Measurements from ENCODE around the gene MRTO4.
"Not testable (repeated sequence)": the region's sequence is repeated elsewhere in the genome, so short reads cannot be mapped to it uniquely, and the experiment has no call there.

Gene MRTO4

DNA sequence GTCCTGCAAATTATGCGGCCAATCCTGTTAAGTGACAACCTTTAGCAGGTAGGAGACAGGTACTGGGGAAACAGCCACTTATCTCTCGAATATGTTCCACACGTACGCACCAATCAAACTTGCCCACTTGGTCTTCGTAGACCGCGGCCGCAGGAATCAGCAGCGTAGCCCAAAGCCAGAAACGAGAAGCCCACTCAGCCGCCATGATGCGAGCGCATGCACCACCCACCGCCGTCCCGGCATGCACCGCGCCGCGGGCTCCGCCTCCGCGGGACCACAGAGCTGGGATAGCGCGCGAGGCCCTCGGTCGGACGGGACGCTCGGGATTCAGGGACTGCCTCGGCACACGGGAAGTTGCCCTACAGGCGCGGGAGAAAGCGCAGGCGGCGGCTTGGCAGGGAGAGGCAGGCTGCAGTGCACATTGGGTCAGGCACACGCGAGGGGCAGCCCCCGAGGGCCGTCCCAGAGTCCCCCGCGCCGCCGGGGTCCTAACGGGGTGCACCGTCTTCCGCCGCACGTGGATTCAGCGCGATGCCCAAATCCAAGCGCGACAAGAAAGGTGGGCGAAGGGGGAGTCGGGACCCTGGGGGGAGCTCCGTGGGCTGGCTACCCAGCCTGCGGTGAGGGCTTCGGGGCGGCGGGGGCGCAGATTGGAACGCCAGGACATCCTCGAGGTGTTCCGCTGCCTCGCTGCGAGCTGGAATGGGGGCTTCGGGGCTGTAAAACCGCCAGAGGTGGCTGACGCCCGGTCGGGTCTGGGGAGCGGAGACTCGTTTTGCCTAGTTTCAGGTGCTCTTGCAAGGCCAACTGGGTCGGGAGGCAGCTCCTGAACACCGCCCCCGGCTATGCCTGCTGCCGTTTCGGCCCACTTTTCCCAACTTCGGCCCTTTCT lies at the start of gene MRTO4, which contains the start of gene EMC1:
Gene MRTO4, plus strand, starts transcription at position 501 of the 892 bp plus-strand sequence. Its CDS starts 31 bp downstream, at position 532.
Gene EMC1, minus strand, starts transcription at position 220 of the 892 bp plus-strand sequence. Its CDS starts 15 bp downstream, at position 205.
- FAIRE-seq, result no peak

DNA sequence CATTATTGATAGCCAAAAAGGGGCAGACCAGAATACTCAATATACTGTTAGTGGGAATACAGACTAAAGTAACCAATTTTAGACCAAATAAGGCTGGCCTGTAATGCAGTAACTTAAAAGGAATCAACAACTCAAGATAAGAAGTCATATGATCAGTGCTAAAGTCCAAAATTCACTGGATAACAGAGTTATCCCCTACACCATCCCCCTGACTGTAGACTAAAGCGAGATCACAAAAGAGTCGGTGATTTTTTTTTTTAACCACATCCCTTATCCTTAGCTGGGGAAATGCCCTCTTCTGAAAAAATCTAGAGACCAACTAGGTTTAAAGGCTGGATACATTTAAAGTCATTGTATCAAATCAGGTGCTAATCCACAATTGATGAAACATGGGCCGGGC lies 49.2 kb upstream of the MRTO4 start:
- FAIRE-seq, result no peak

GRCh38 chr1:19203440-19203839 lies 48.2 kb upstream of the MRTO4 start:
- no peak for FAIRE-seq

GRCh38 chr1:19204446-19205266 lies 46.9 kb upstream of the MRTO4 start:
- no peak for FAIRE-seq

DNA sequence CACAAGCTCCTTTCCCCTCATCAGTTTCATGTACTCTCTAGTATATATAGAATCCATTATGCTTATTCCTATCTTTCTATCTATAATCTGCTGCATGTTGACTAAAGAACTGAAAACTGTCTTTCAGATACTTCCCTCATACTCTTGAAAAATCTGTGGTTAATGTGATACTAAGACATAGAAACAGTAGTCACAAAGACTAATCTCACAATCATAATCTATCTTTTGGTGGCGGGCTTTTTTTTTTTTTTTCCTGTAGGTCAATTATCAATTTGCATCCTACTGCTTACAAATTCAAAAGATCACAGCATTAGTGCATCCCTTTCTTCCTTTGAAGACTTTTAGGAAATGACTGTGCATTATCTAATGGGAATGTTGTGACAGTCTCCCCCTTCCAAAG lies 46.2 kb upstream of the MRTO4 start:
- no peak for FAIRE-seq

GRCh38 chr1:19205845-19206244 lies 45.8 kb upstream of the MRTO4 start:
- FAIRE-seq, result no peak

- FAIRE-seq, result no peak
Measured at GRCh38 chr1:19206947-19207346, 44.7 kb upstream of the MRTO4 start.

DNA sequence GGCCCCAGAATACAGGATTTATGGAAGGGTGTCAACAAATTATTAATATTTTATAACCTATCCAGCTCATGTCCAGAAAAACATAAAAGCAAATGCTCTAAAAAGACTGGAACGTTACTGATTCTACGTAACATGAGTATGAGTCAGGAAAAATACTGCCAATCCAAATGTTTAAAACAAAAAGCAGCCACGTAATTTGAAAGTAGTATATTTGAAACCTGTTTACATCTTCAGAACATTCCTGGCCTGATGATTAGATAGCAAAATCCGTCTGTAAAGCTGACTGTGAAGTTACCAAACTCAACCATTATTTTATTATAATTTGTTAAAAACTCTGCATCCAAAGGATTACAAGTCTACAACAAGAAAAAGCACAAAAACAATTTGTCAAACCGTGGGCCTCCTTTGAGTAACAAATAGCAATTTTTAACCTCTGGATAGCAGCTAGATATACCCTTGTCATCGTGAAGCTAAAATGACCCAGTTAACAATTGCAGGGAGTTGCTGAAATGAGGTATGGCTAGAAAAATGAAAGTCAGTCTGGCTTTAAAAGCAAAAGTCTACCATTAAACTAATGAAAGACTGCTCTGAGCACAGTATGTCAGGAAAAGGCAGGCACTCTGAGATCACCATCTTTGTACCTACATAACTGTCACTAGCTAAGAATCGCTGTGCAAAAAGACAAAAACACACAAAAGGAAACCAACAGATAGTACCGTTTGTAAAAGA lies 42.7 kb upstream of the MRTO4 start:
- no peak for FAIRE-seq

DNA sequence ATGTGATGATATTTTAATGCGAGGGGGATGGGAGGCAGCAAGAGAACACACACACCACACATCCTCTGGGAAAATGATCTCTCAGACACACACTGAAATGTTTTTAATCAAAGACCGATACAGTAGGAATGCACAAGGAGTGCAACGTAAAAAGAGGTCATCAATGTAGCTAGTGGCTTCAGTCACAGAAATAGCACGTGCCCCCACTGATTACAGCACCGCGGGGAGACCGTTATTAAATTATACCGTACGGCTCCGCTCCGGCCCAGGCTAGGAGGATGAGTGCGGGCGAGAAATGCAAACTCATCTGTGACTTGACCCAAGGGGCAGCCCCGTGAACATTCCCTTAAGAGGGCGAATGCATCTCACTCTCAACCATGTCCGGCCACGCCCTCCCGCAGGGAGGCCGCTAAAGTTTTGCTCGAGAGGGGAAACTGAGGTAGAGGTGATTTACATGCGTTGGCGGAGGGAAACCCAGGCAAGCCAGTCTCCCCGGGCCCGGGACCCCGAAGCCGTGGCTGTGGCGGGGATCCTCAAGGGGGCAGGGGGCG lies 42.1 kb upstream of the MRTO4 start:
- FAIRE-seq, result no peak

DNA sequence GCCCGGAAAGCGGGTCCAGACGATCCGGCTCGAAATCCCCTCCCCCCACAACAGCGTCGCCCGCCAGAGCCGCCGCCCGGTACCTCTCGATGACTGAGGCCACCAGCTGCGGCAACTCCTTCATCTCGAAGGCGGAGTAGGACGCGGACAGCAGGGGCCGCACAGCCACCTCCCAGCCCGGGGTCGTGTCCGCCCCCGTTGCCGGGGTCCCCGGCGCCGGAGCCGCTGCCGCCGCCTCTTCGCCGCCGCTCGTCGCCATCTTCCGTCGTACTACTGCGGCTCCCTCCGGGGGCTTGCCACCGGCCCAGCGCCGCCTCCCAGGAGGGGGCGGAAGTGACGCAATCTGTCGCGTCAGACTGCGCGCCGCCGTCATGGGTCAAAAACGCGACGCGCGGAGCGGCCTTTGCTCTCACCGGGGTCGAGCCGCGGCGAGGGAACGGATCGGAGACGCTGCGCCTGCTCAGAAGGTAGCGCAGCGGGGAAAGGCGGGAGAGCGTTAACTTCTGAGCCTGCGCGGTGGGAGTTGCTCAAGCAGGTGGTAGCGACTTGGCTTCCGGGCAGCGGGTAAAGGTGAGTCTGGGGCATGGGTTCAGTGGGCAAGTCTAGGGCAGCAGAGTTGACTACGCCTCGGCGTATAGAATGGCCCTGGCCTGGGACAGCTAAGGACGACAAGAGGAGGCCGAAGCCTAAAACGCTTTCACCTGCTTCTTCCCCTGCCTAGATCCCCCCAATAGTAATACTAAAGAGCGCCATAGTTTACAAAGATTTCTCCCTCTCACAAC lies 41.4 kb upstream of the MRTO4 start, which contains the start of gene UBR4:
Gene UBR4, minus strand, starts transcription at position 277 of the 782 bp plus-strand sequence. Its CDS starts 18 bp downstream, at position 259.
- peak; percentile 63 for FAIRE-seq

GRCh38 chr1:19210772-19211549 lies 40.6 kb upstream of the MRTO4 start:
- FAIRE-seq, result no peak

- FAIRE-seq, result no peak
Measured at GRCh38 chr1:19212167-19212566, 39.4 kb upstream of the MRTO4 start.

GRCh38 chr1:19213580-19213979 lies 38.0 kb upstream of the MRTO4 start:
- no peak for FAIRE-seq

- not testable (repeated sequence) for FAIRE-seq
Measured at GRCh38 chr1:19216585-19216984, 35.0 kb upstream of the MRTO4 start.

GRCh38 chr1:19219451-19219850 lies 32.2 kb upstream of the MRTO4 start:
- FAIRE-seq, result no peak

DNA sequence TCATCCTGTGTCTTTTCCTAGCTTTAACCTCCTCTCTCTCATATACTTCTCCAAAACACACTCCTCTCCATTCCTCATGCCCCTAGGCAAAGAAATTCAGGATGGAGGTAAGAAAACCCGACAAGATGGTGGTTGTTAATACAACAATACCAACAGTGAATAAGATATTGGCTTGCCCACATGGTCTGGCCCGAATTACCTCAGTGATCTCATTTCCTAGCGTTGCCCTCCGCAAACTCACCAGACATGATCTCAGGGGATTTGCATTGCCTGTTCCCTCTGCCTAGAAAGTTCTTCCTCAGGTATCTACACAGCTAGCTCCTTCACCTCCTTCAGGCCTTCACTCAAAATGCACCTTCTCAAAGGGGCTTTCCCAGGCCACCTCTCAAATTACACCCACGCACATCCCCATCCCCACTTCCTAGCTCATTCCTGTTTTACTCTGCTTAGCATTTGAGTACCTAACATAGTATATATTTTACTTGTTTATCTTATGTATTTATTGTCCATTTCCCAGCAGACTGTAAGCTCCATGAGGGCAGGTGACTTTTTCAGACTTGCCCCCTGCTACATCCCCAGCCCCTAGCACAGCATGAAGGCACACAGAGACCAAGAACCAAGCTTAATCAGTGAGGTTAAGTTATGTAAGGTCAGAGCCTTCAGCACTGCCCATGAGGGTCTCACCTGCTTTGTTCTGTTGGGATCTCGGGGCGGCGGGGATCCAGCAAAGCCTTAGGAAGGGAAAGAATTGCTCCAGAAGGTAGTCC lies 31.3 kb upstream of the MRTO4 start:
- no peak for FAIRE-seq

GRCh38 chr1:19220991-19221390 lies 30.6 kb upstream of the MRTO4 start:
- no peak for FAIRE-seq

DNA sequence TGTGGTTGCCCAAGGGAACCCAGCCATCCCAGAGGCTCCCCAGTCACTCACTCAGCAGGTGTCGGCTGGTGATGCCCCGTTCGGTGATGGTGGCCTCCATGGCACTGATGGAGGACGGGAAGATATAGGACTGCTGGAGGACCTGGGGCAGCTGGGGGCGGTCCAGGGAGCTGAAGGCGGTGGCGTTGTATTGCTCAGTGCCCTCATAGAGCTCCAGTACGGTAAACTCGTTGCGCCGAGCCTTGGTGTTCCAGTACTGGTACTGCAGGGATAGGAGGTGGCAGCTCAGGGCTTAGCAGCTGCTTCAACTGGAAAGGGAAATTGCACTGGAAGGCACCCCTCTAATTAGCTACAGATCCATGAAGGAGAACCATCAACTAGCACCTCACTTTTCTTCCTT lies 29.0 kb upstream of the MRTO4 start:
- no peak for FAIRE-seq

- FAIRE-seq, result no peak
Measured at GRCh38 chr1:19222979-19223824, 28.4 kb upstream of the MRTO4 start.
